Upper lobe of right lung (tissue), 1 donor: Measurements from ENCODE around the gene ZNRF2. TPM values are rescaled to one million over a fixed set of nuclear protein-coding genes. Genes with fewer than 3 reads are reported as not detected.

Experiments used
- ATAC-seq: fragments of 200-7000 bp; cut with Tn5 transposase; one replicate; pipeline ENCODE4 v1.9.1; 2020; ENCODE audit warnings: mild to moderate bottlenecking, moderate library complexity
- DNase-seq: peaks from one replicate; pipeline ENCODE4 v3.0.0-alpha.2; 2020
- H3K27ac ChIP-seq: fragments of 200-600 bp; one replicate; pipeline ENCODE4 v1.8.0; 2022
- H3K27me3 ChIP-seq: fragments of 200-600 bp; one replicate; pipeline ENCODE4 v1.8.0; 2022; ENCODE audit warnings: mild to moderate bottlenecking
- H3K36me3 ChIP-seq: fragments of 200-600 bp; one replicate; pipeline ENCODE4 v1.8.0; 2022
- H3K4me1 ChIP-seq: fragments of 200-600 bp; one replicate; pipeline ENCODE4 v1.8.0; 2022
- H3K4me3 ChIP-seq: fragments of 200-600 bp; one replicate; pipeline ENCODE4 v1.8.0; 2022; ENCODE audit warnings: mild to moderate bottlenecking
- H3K9me3 ChIP-seq: fragments of 200-600 bp; one replicate; pipeline ENCODE4 v1.8.0; 2022
- intact Hi-C: fragments of 100-400 bp; cut with DNase I; formaldehyde crosslinking; loops from one replicate; pipeline ENCODE4 v1.11.0; 2022
- total RNA-seq: library from RNA; stranded (reverse); fragmentation: NEBNext Ultra II Directional; extraction: Animal tissue kit (Norgen Biotek cat#: 25700); gene quantifications from one replicate; pipeline ENCODE4 v1.2.1, GENCODE V29; 2021
- TF ChIP-seq, protein P1 (sequence below): fragments of 200-600 bp; IDR thresholded peaks from one replicate; pipeline ENCODE4 v1.8.0; 2022; ENCODE audit warnings: antibody characterized with exemption
- donor health status: DM: no; HTN: yes; CAD: no; lungs with severe emphysema.

ZNRF2 gene
- total RNA-seq, 1 donor from 2014 or later = 24.6 TPM

DNA sequence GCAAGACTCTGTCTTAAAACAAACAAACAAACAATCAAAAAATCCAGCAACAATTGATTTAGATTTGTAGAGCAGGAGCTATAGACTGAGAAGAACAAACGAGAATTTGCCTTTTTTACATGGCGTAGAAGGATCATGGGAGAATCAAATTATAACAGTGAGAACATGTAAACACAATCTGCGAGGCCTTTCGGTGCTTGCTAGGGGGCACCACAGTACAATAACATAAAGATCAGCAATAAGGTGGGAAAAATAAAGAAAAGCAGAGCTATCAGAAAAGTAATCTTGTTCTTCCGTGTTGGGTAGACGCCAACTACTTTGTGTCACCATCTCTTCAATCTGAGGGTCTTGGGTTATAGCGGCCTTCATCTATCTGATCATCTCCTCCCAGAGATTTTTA, 112.0 kb downstream of the ZNRF2 start:
- no peak for ATAC-seq
- H3K27ac ChIP-seq = no peak overlapping the region
- intact Hi-C loops = no loop called here
- no peaks in the 10 kb centered on the region for H3K4me1 ChIP-seq
- TF ChIP-seq, protein P1, sequence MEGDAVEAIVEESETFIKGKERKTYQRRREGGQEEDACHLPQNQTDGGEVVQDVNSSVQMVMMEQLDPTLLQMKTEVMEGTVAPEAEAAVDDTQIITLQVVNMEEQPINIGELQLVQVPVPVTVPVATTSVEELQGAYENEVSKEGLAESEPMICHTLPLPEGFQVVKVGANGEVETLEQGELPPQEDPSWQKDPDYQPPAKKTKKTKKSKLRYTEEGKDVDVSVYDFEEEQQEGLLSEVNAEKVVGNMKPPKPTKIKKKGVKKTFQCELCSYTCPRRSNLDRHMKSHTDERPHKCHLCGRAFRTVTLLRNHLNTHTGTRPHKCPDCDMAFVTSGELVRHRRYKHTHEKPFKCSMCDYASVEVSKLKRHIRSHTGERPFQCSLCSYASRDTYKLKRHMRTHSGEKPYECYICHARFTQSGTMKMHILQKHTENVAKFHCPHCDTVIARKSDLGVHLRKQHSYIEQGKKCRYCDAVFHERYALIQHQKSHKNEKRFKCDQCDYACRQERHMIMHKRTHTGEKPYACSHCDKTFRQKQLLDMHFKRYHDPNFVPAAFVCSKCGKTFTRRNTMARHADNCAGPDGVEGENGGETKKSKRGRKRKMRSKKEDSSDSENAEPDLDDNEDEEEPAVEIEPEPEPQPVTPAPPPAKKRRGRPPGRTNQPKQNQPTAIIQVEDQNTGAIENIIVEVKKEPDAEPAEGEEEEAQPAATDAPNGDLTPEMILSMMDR = no peak
- no peaks in the 10 kb centered on the region for H3K27me3 ChIP-seq
- no peaks in the 10 kb centered on the region for H3K9me3 ChIP-seq
- H3K4me3 ChIP-seq = no peak overlapping the region
- no peaks in the 10 kb centered on the region for H3K36me3 ChIP-seq
- no peak for DNase-seq

DNA sequence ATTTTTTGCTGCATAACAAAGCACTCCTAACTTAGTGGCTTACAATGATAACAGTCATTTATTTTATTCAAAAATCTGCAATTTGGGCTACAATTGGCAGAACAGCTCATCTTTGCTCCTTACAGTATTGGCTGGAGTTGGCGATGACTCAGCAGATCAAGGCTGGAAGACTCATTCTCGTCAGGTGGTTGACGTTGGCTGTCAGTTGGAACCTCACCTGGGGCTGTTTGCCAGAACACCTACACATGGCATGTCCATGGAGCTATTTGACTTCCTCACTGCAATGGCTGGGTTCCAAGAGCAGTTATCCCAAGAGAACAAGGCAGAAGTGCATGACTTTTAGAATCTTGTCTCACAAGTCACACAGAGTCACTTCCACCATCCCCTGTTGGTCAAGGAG, 119.1 kb downstream of the ZNRF2 start:
- no peak overlapping the region for H3K27ac ChIP-seq
- DNase-seq (no peak), ATAC-seq (no peak)
- no peaks in the 10 kb centered on the region for H3K4me1 ChIP-seq
- TF ChIP-seq, protein P1 = no peak
- H3K27me3 ChIP-seq = no peaks in the 10 kb centered on the region
- no peak overlapping the region for H3K4me3 ChIP-seq
- H3K9me3 ChIP-seq = no peaks in the 10 kb centered on the region
- intact Hi-C loops = no loop called here
- H3K36me3 ChIP-seq = no peaks in the 10 kb centered on the region

DNA sequence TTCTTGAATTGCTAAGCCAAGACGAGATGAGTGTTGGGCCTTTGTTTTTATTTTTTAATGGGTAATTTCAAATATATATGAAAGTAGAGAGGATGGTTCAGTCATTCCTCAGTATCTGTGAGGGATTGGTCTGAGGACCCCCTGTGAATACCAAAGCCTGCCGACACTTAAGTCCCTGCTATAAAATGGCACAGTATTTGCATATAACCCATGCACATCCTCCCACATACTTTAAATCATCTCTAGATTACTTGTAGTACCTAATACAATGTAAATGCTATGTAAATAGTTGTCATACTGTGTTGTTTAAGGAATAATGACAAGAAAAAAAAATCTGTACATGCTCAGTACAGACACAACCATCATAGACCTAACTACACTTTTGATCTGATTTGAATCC, 120.8 kb downstream of the ZNRF2 start:
- H3K27me3 ChIP-seq = no peaks in the 10 kb centered on the region
- TF ChIP-seq, protein P1 = no peak
- no peaks in the 10 kb centered on the region for H3K9me3 ChIP-seq
- no peak for ATAC-seq
- no peaks in the 10 kb centered on the region for H3K36me3 ChIP-seq
- H3K4me1 ChIP-seq = no peaks in the 10 kb centered on the region
- intact Hi-C loops = no loop called here
- DNase-seq = no peak
- H3K27ac ChIP-seq = no peak overlapping the region
- no peak overlapping the region for H3K4me3 ChIP-seq

DNA sequence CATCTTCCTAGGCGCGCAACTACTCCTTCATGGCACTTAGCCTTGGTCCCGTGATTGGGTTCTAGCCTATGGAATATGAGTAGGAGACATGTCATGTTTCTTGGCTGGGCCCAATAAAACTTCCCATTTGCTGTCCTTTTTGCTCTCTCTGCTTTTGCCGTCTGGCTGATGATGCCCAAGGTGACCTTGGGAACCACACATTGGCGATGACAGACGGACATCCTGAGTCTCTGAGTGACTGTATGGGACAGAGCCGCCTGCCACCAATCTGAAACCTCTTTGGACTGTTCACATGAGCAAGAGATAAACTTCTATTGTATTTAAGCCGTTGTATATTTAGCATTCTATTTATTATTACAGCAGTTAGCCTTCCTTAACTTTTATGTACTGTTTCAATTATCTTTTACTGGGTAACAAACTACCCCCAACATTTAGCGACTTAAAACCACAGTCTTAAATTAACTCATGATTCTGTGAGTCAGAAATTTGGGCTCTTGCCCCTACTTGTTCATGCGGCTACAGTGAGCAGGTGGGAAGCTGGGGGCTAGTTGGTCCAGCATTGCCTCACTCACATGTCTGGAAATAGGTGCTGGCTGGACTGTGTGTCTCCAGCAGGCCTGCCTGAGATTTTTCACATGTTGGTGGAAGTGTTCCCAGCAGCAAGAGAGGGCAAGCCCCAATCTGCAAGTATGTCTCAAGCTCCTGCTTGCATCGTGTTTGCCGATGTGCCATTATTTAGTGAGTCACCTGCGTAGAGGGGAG, 122.4 kb downstream of the ZNRF2 start:
- no peak for DNase-seq
- no peaks in the 10 kb centered on the region for H3K27me3 ChIP-seq
- H3K9me3 ChIP-seq = no peaks in the 10 kb centered on the region
- no peaks in the 10 kb centered on the region for H3K4me1 ChIP-seq
- H3K27ac ChIP-seq = no peak overlapping the region
- ATAC-seq = no peak
- no peaks in the 10 kb centered on the region for H3K36me3 ChIP-seq
- intact Hi-C loops = no loop called here
- TF ChIP-seq, protein P1 = no peak
- no peak overlapping the region for H3K4me3 ChIP-seq

DNA sequence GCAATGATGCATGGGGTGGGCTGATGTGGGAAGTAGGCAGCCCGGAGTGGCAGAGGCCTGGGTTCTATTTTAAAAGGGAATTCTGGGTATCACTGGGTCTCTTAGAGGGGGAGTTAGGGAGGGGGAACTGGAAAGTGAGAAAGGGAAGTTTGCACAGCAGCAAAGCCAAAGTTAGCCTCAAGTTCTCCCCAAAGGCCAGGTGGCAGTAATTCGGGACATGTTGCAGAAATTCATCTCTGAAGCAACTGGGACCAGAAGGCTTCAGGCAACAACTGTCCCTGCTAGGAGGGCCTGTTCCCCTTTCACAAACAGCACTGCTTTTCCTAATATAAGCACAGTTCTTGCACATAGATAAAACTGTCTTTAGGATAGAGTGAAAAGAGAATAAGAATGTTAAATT, 126.8 kb downstream of the ZNRF2 start:
- Histone ChIP-seq H3K4me3 (no peak overlapping the region), H3K27me3 (no peaks in the 10 kb centered on the region), H3K36me3 (no peaks in the 10 kb centered on the region), H3K4me1 (no peaks in the 10 kb centered on the region), H3K9me3 (no peaks in the 10 kb centered on the region), H3K27ac (no peak overlapping the region)
- intact Hi-C loops = no loop called here
- TF ChIP-seq, protein P1 = no peak
- ATAC-seq = no peak
- DNase-seq = no peak

DNA sequence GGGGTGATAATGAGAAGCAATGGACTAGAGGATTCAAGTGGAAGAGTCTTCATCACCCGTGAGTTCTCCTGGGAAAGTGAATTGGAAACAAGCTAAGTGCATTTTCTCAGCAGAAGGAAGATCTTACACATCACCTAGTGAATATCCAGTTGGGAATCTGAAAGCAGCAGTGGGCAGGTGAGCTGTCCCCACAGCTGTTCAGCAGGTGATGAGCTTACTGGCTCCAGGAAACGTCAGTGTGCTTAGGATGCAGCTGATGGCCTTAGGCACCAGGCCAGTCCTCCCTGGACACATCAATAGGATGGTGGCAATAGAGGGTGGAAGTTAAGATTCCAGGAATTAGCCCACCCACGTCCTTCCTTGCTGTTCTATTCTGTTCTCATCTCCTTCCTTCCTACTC, 127.5 kb downstream of the ZNRF2 start:
- Histone ChIP-seq H3K4me1 (no peaks in the 10 kb centered on the region), H3K36me3 (no peaks in the 10 kb centered on the region), H3K4me3 (no peak overlapping the region), H3K9me3 (no peaks in the 10 kb centered on the region), H3K27me3 (no peaks in the 10 kb centered on the region), H3K27ac (no peak overlapping the region)
- DNase-seq (no peak), ATAC-seq (no peak)
- intact Hi-C loops = no loop called here
- TF ChIP-seq, protein P1 = no peak
